Activated CD8-positive, alpha-beta T cell treated with anti-CD3 and anti-CD28 coated beads, Interleukin-2, amount 10 ng/mL, durations not matched to agents 7 days and 5 days (primary cell): ENCODE data around the gene RXFP1. TPM values are rescaled to one million over a fixed set of nuclear protein-coding genes. Genes with fewer than 3 reads are reported as not detected.

Experiments
- ATAC-seq: fragments of 150-1000 bp; cut with Tn5 transposase; one replicate; pipeline ENCODE4 v1.10.0; 2021; ENCODE audit warnings: moderate library complexity
- CTCF ChIA-PET: fragments of 350-600 bp; sonication (Branson Sonifier 250); formaldehyde crosslinking; loops from one replicate; lab custom pipeline; 2021; ENCODE audit warnings: antibody characterized with exemption; lab: Charles Lee
- POLR2A ChIA-PET: fragments of 350-600 bp; sonication (Branson Sonifier 250); formaldehyde crosslinking; loops from one replicate; lab custom pipeline; 2021; ENCODE audit warnings: antibody characterized with exemption; lab: Charles Lee
- DNase-seq: peaks from one replicate; pipeline ENCODE4 v3.0.0-alpha.2; 2020
- H3K27ac Mint-ChIP-seq: one replicate; pipeline ENCODE4 v1.8.0; 2021; ENCODE audit warnings: mild to moderate bottlenecking, mixed read lengths
- H3K27me3 Mint-ChIP-seq: one replicate; pipeline ENCODE4 v1.8.0; 2021; ENCODE audit warnings: low read depth, mixed read lengths
- H3K36me3 Mint-ChIP-seq: one replicate; pipeline ENCODE4 v1.8.0; 2021; ENCODE audit warnings: low read depth, mixed read lengths
- H3K4me1 Mint-ChIP-seq: one replicate; pipeline ENCODE4 v1.8.0; 2021; ENCODE audit warnings: low read depth, mixed read lengths
- H3K4me3 Mint-ChIP-seq: one replicate; pipeline ENCODE4 v1.8.0; 2021; ENCODE audit warnings: mild to moderate bottlenecking, mixed read lengths
- H3K9me3 Mint-ChIP-seq: one replicate; pipeline ENCODE4 v1.8.0; 2022; ENCODE audit warnings: mixed read lengths; ENCODE audit not compliant: insufficient read depth
- total RNA-seq, 2 experiments: library from RNA; stranded (reverse); gene quantifications; one replicate each; pipeline ENCODE4 v1.2.3, GENCODE V29; 2021

RXFP1 gene
- total RNA-seq, 2 experiments from 2014 or later, result not detected

DNA sequence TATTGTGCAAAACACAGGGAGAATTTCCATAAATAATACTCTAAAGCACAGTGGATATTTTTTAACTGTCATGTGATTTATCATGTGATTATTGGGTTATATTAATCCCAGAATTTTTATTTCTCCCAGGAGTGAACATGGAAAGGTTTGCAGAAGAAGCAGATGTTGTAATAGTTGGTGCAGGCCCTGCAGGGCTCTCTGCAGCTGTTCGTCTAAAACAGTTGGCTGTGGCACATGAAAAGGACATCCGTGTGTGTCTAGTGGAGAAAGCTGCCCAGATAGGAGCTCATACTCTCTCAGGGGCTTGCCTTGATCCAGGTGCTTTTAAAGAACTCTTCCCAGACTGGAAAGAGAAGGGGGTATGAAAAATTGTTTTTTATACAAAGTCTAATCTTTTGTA is 160.4 kb downstream of the RXFP1 start:
- no peak for ATAC-seq
- Mint-ChIP-seq H3K9me3 (no peaks in the 10 kb centered on the region), H3K4me1 (no peaks in the 10 kb centered on the region), H3K36me3 (peaks cover 3% of the 10 kb centered on the region), H3K27ac (no peak overlapping the region), H3K4me3 (no peak overlapping the region), H3K27me3 (no peaks in the 10 kb centered on the region)
- DNase-seq, result no peak
- ChIA-PET CTCF (interaction anchor here (0.8 kb wide), 1 partner anchor 522 kb away, joined by 3 read pairs; no protein-coding TSS in a partner anchor), POLR2A (no interaction called here)

DNA sequence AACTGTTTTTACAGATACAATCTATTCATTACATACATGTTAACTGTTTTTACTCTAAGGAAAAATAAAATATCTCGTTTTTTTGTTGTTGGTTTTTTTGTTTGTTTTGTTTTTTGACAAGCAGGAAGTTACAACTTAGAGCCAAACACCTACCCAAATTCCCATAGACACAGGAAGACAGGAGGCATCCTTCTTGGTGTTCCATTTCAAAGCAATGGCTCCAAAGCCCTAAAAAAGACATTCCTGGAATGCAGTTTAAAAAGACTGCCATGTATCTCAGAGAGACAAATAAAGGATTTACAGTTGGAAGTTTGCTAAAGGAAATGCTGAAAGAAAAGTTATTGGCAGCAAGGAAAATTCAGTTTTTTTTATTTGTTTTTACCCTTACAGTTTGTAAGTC is 167.1 kb downstream of the RXFP1 start:
- H3K36me3 Mint-ChIP-seq, result peaks cover 7% of the 10 kb centered on the region
- H3K4me1 Mint-ChIP-seq, result no peaks in the 10 kb centered on the region
- no peaks in the 10 kb centered on the region for H3K9me3 Mint-ChIP-seq
- ChIA-PET POLR2A (no interaction called here), CTCF (no interaction called here)
- no peaks in the 10 kb centered on the region for H3K27me3 Mint-ChIP-seq
- no peak for DNase-seq
- no peak overlapping the region for H3K27ac Mint-ChIP-seq
- no peak for ATAC-seq
- no peak overlapping the region for H3K4me3 Mint-ChIP-seq

Other genes with a start within 250 kb of the RXFP1 start
- 10 to 100 TPM; 16.0 to 17.7 TPM for gene C4orf46, start 150.0 kb downstream of the RXFP1 start, total RNA-seq
- 10 to 100 TPM; 19.5 to 21.2 TPM for gene ETFDH, start 150.4 kb downstream of the RXFP1 start, total RNA-seq
- gene PPID, start 201.5 kb downstream of the RXFP1 start, total RNA-seq, result 10 to 100 TPM; 33.9 to 39.8 TPM
- 10 to 100 TPM; 13.1 to 13.7 TPM for gene FNIP2, start 247.1 kb downstream of the RXFP1 start, total RNA-seq